Mesendoderm (in vitro differentiated cells): ENCODE data around the gene METTL27.
A peak's percentile ranks its signal among the peaks of the same experiment; 100 is the strongest.

Experiments
- DNase-seq: peaks from one replicate; pipeline ENCODE4 v3.0.0; 2013
- H2AK5ac ChIP-seq: 2 replicates; pipeline ENCODE4 v1.6.1; 2013; ENCODE audit warnings: low read length, inconsistent platforms
- H2BK120ac ChIP-seq: 2 replicates; pipeline ENCODE4 v1.6.1; 2013; ENCODE audit warnings: low read depth, mild to moderate bottlenecking, low read length, moderate library complexity, mixed read lengths
- H2BK15ac ChIP-seq: replicated peaks from 2 replicates; pipeline ENCODE4 v1.6.1; 2013; ENCODE audit warnings: low read depth, mild to moderate bottlenecking, moderate library complexity
- H2BK5ac ChIP-seq: 2 replicates; pipeline ENCODE4 v1.6.1; 2013; ENCODE audit warnings: low read length, inconsistent platforms
- H3K18ac ChIP-seq: 2 replicates; pipeline ENCODE4 v1.6.1; 2013; ENCODE audit warnings: mild to moderate bottlenecking, low read length, mixed read lengths
- H3K23ac ChIP-seq: one replicate; pipeline ENCODE4 v1.6.1; 2013; ENCODE audit warnings: low read length
- H3K27ac ChIP-seq: 2 replicates; pipeline ENCODE4 v1.5.1; 2013; ENCODE audit warnings: low read depth, mild to moderate bottlenecking, inconsistent platforms, low read length, moderate library complexity
- H3K27me3 ChIP-seq: 2 replicates; pipeline ENCODE4 v1.6.1; 2013; ENCODE audit warnings: low read length, control low read depth, mild to moderate bottlenecking, inconsistent platforms; ENCODE audit not compliant: insufficient read depth, poor library complexity
- H3K36me3 ChIP-seq: 2 replicates; pipeline ENCODE4 v1.6.1; 2013; ENCODE audit warnings: low read length, inconsistent platforms; ENCODE audit not compliant: control insufficient read depth, insufficient read depth
- H3K4ac ChIP-seq: one replicate; pipeline ENCODE4 v1.6.1; 2013; ENCODE audit warnings: low read depth, mild to moderate bottlenecking, low read length, moderate library complexity
- H3K4me1 ChIP-seq: 2 replicates; pipeline ENCODE4 v1.6.1; 2013; ENCODE audit warnings: low read depth, low read length, inconsistent platforms; ENCODE audit not compliant: control insufficient read depth
- H3K4me2 ChIP-seq: 2 replicates; pipeline ENCODE4 v1.6.1; 2013; ENCODE audit warnings: low read length
- H3K4me3 ChIP-seq: 2 replicates; pipeline ENCODE4 v1.5.1; 2013; ENCODE audit warnings: mild to moderate bottlenecking, low read length
- H3K56ac ChIP-seq: one replicate; pipeline ENCODE4 v1.6.1; 2013; ENCODE audit warnings: low read length
- H3K79me1 ChIP-seq: 2 replicates; pipeline ENCODE4 v1.6.1; 2013; ENCODE audit warnings: low read length, inconsistent platforms
- H3K79me2 ChIP-seq: 2 replicates; pipeline ENCODE4 v1.6.1; 2013; ENCODE audit warnings: mild to moderate bottlenecking, low read length; ENCODE audit not compliant: control insufficient read depth, insufficient read depth
- H3K9ac ChIP-seq: 2 replicates; pipeline ENCODE4 v1.6.1; 2013; ENCODE audit warnings: low read length, inconsistent platforms
- H4K5ac ChIP-seq: one replicate; pipeline ENCODE4 v1.6.1; 2013; ENCODE audit warnings: low read length
- H4K8ac ChIP-seq: one replicate; pipeline ENCODE4 v1.6.1; 2013; ENCODE audit warnings: low read depth, mild to moderate bottlenecking, control low read depth, low read length, moderate library complexity
- WGBS: extraction: QIAGEN DNeasy Blood & Tissue Kit; methylation state at CpG from one replicate; pipeline ENCODE4 v1.1.7; 2013; ENCODE audit warnings: low lambda C conversion rate, missing lambda C conversion rate; ENCODE audit not compliant: insufficient coverage; ENCODE audit errors: extremely low coverage; 5-methylcytosine and 5-hydroxymethylcytosine counted together

Gene METTL27

GRCh38 chr7:73880755-73881328, 38.5 kb upstream of the METTL27 start:
- no peak overlapping the region for H3K27ac ChIP-seq
- WGBS = no CpG with 5 or more reads among the region's 13 CpGs
- H3K4me3 ChIP-seq = no peak overlapping the region
- no peak overlapping the region for H3K4ac ChIP-seq
- no peak overlapping the region for H4K8ac ChIP-seq
- H2AK5ac ChIP-seq = no peak overlapping the region
- no peak overlapping the region for H3K56ac ChIP-seq
- no peak overlapping the region for H3K9ac ChIP-seq
- H3K23ac ChIP-seq = no peak overlapping the region
- no peak overlapping the region for H4K5ac ChIP-seq
- H3K36me3 ChIP-seq = no peaks in the 10 kb centered on the region
- H2BK15ac ChIP-seq = no peak overlapping the region
- H2BK120ac ChIP-seq = no peak overlapping the region
- DNase-seq = no peak
- H3K79me1 ChIP-seq = no peaks in the 10 kb centered on the region
- H3K27me3 ChIP-seq = no peaks in the 10 kb centered on the region
- no peak overlapping the region for H2BK5ac ChIP-seq
- H3K79me2 ChIP-seq = no peaks in the 10 kb centered on the region
- H3K4me1 ChIP-seq = no peaks in the 10 kb centered on the region
- H3K18ac ChIP-seq = no peak overlapping the region
- no peak overlapping the region for H3K4me2 ChIP-seq

GRCh38 chr7:73879977-73880681, 37.8 kb upstream of the METTL27 start:
- no peak overlapping the region for H3K9ac ChIP-seq
- no peak overlapping the region for H2BK15ac ChIP-seq
- H3K4me3 ChIP-seq = no peak overlapping the region
- H4K5ac ChIP-seq = no peak overlapping the region
- no peak overlapping the region for H2BK5ac ChIP-seq
- no peak overlapping the region for H3K4me2 ChIP-seq
- WGBS = no CpG with 5 or more reads among the region's 18 CpGs
- no peaks in the 10 kb centered on the region for H3K27me3 ChIP-seq
- H4K8ac ChIP-seq = no peak overlapping the region
- no peaks in the 10 kb centered on the region for H3K79me1 ChIP-seq
- no peaks in the 10 kb centered on the region for H3K79me2 ChIP-seq
- no peak overlapping the region for H3K4ac ChIP-seq
- H3K56ac ChIP-seq = no peak overlapping the region
- H3K36me3 ChIP-seq = no peaks in the 10 kb centered on the region
- no peak overlapping the region for H3K18ac ChIP-seq
- H3K23ac ChIP-seq = no peak overlapping the region
- DNase-seq = peak; percentile 41
- no peak overlapping the region for H2AK5ac ChIP-seq
- H2BK120ac ChIP-seq = no peak overlapping the region
- no peaks in the 10 kb centered on the region for H3K4me1 ChIP-seq
- H3K27ac ChIP-seq = no peak overlapping the region

- Histone ChIP-seq H4K8ac (no peak overlapping the region), H3K56ac (no peak overlapping the region), H3K27me3 (no peaks in the 10 kb centered on the region), H3K9ac (no peak overlapping the region), H3K18ac (no peak overlapping the region), H2BK120ac (no peak overlapping the region), H3K79me1 (no peaks in the 10 kb centered on the region), H2BK5ac (no peak overlapping the region), H3K4ac (no peak overlapping the region), H3K4me3 (no peak overlapping the region), H2BK15ac (no peak overlapping the region), H3K4me1 (no peaks in the 10 kb centered on the region), H3K23ac (no peak overlapping the region), H4K5ac (no peak overlapping the region), H3K79me2 (no peaks in the 10 kb centered on the region), H3K36me3 (no peaks in the 10 kb centered on the region), H2AK5ac (no peak overlapping the region), H3K27ac (no peak overlapping the region), H3K4me2 (no peak overlapping the region)
- DNase-seq = no peak
- WGBS = no CpG with 5 or more reads among the region's 12 CpGs
These were observed 34.7 kb upstream of the METTL27 start for GRCh38 chr7:73876973-73877372.

- H3K36me3 ChIP-seq = no peaks in the 10 kb centered on the region
- no peak overlapping the region for H3K4me3 ChIP-seq
- WGBS = no CpG with 5 or more reads among the region's 8 CpGs
- H3K23ac ChIP-seq = no peak overlapping the region
- H2AK5ac ChIP-seq = no peak overlapping the region
- H4K8ac ChIP-seq = no peak overlapping the region
- no peak overlapping the region for H2BK15ac ChIP-seq
- no peak overlapping the region for H3K18ac ChIP-seq
- H3K9ac ChIP-seq = no peak overlapping the region
- no peaks in the 10 kb centered on the region for H3K27me3 ChIP-seq
- H3K27ac ChIP-seq = no peak overlapping the region
- H2BK120ac ChIP-seq = no peak overlapping the region
- no peak overlapping the region for H3K4ac ChIP-seq
- H3K4me2 ChIP-seq = no peak overlapping the region
- H3K4me1 ChIP-seq = no peaks in the 10 kb centered on the region
- no peak overlapping the region for H2BK5ac ChIP-seq
- no peak overlapping the region for H3K56ac ChIP-seq
- no peak overlapping the region for H4K5ac ChIP-seq
- no peak for DNase-seq
- H3K79me1 ChIP-seq = no peaks in the 10 kb centered on the region
- H3K79me2 ChIP-seq = no peaks in the 10 kb centered on the region
These were observed 34.0 kb upstream of the METTL27 start for GRCh38 chr7:73876361-73876760.

GRCh38 chr7:73872056-73872908, 30.0 kb upstream of the METTL27 start:
- Histone ChIP-seq H2BK120ac (no peak overlapping the region), H3K56ac (no peak overlapping the region), H3K79me2 (no peaks in the 10 kb centered on the region), H3K9ac (no peak overlapping the region), H4K8ac (no peak overlapping the region), H3K23ac (no peak overlapping the region), H2AK5ac (no peak overlapping the region), H3K27ac (no peak overlapping the region), H2BK15ac (no peak overlapping the region), H3K4me1 (peaks cover 4% of the 10 kb centered on the region), H2BK5ac (no peak overlapping the region), H3K18ac (no peak overlapping the region), H3K4ac (no peak overlapping the region), H3K4me2 (no peak overlapping the region), H4K5ac (no peak overlapping the region), H3K27me3 (no peaks in the 10 kb centered on the region), H3K36me3 (no peaks in the 10 kb centered on the region), H3K4me3 (no peak overlapping the region), H3K79me1 (no peaks in the 10 kb centered on the region)
- WGBS = no CpG with 5 or more reads among the region's 13 CpGs
- no peak for DNase-seq
